ENCODE results near the gene GTF2IRD1. TPM values are rescaled to one million over a fixed set of nuclear protein-coding genes. Genes with fewer than 3 reads are reported as not detected.

The GTF2IRD1 gene
- total RNA-seq, 1 donor: 6.4 TPM

- no peak overlapping the region for H3K4me3 ChIP-seq (ENCODE audit: low read depth, low read length)
- DNase-seq (ENCODE audit: low read depth): no peak
- TF ChIP-seq CTCF (IDR thresholded peaks at IDR 0.05; ENCODE audit: insufficient read depth, low read length): no peak
These were observed 130.7 kb downstream of the GTF2IRD1 start for GRCh38 chr7:74584160-74584954.

GRCh38 chr7:74585844-74586243 is 132.1 kb downstream of the GTF2IRD1 start:
- H3K4me3 ChIP-seq (ENCODE audit: low read depth, low read length): no peak overlapping the region
- no peak for DNase-seq (ENCODE audit: low read depth)

GRCh38 chr7:74586258-74587175 is 132.8 kb downstream of the GTF2IRD1 start:
- peak; percentile 22 for DNase-seq (ENCODE audit: low read depth)
- H3K4me3 ChIP-seq (ENCODE audit: low read depth, low read length): no peak overlapping the region
- TF ChIP-seq CTCF (IDR thresholded peaks at IDR 0.05; ENCODE audit: insufficient read depth, low read length): no peak

More at GRCh38 chr7:74585844-74586243, 132.1 kb downstream of the GTF2IRD1 start:
- no peak for TF ChIP-seq CTCF (IDR thresholded peaks at IDR 0.05; ENCODE audit: insufficient read depth, low read length)

- peak overlapping the region; percentile 14 for H3K4me3 ChIP-seq (ENCODE audit: low read depth, low read length)
These were observed 133.9 kb downstream of the GTF2IRD1 start for GRCh38 chr7:74587435-74588126.

GRCh38 chr7:74590813-74591212 is 137.1 kb downstream of the GTF2IRD1 start:
- DNase-seq (ENCODE audit: low read depth): no peak
- no peak for TF ChIP-seq CTCF (IDR thresholded peaks at IDR 0.05; ENCODE audit: insufficient read depth, low read length)
- H3K4me3 ChIP-seq (ENCODE audit: low read depth, low read length): no peak overlapping the region

More at GRCh38 chr7:74587435-74588126, 133.9 kb downstream of the GTF2IRD1 start:
- peak; percentile 92 for DNase-seq (ENCODE audit: low read depth)
- no peak for TF ChIP-seq CTCF (IDR thresholded peaks at IDR 0.05; ENCODE audit: insufficient read depth, low read length)

- H3K4me3 ChIP-seq (ENCODE audit: low read depth, low read length): no peak overlapping the region
- peak; percentile 74 for DNase-seq (ENCODE audit: low read depth)
- TF ChIP-seq CTCF (IDR thresholded peaks at IDR 0.05; ENCODE audit: insufficient read depth, low read length): no peak
These were observed 144.9 kb downstream of the GTF2IRD1 start for GRCh38 chr7:74598558-74598957.
